Erythroblast (primary cell): ENCODE results near the gene METAP1.

ENCODE experiments used
- GATA1 ChIP-seq: IDR thresholded peaks from 2 replicates; pipeline ENCODE4 v1.6.1; 2011; ENCODE audit warnings: low read depth, mild to moderate bottlenecking, control low read depth, low read length, moderate library complexity
- POLR2A ChIP-seq: IDR thresholded peaks from 2 replicates; pipeline ENCODE4 v1.6.1; 2011; ENCODE audit warnings: mild to moderate bottlenecking, low read length

DNA sequence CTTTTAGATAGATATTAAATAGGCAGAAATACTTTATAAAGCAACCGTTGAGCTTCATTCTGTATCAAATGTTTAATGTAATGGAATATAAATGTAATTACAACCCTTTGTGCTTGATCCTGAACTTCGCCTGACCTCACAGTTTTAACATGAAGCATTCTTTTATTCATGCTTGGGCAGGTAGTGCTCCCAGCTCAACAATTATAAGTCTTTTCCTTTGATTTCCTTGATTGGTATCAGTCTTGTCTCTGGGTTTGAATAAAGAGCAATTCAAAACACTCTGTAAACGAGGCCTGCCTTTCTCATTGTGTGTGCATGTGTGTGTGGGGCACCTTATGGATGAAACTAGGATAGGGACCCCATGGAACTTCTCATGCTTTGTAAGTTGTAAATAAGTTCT is 6.8 kb downstream of the METAP1 start:
- no peak for TF ChIP-seq POLR2A
- no peak for TF ChIP-seq GATA1
